HCT116 (cell line): ENCODE results near the gene ATP6V1E1. TPM values are rescaled to one million over a fixed set of nuclear protein-coding genes. Genes with fewer than 3 reads are reported as not detected.

Experiments used
- ATAC-seq: fragments of 200-7000 bp; cut with Tn5 transposase; 2 replicates; pipeline ENCODE4 v1.9.1; 2020; ENCODE audit warnings: mild to moderate bottlenecking, moderate library complexity
- BruUV-seq: library from RNA; stranded (reverse); fragments of 400-500 nt; replicated peaks from 2 replicates; lab custom pipeline; 2021; lab: Mats Ljungman, UMichigan
- CTCF ChIA-PET: fragments of 300-600 bp; sonication (Branson Sonifier 250); formaldehyde crosslinking; loops from one replicate; lab custom pipeline; 2021; ENCODE audit warnings: antibody characterized with exemption; lab: Charles Lee
- POLR2A ChIA-PET: fragments of 300-600, 350-600 bp; sonication (Branson Sonifier 250); formaldehyde crosslinking; loops from one replicate; lab custom pipeline; 2021; ENCODE audit warnings: antibody characterized with exemption; lab: Charles Lee
- RAD21 ChIA-PET, 2 experiments: fragments of 300-600 bp; sonication (Branson Sonifier 250); formaldehyde crosslinking; loops; one replicate each; lab custom pipeline; 2023; ENCODE audit warnings: low total read pairs in 2 of 2; ENCODE audit not compliant: uncharacterized antibody in 2 of 2, unreplicated experiment in 2 of 2, low non-redundant PET in 1 of 2; lab: Charles Lee
- DNase-seq: peaks from one replicate; pipeline ENCODE4 v3.0.0-alpha.2; 2010; ENCODE audit warnings: low read depth, low spot score
- H2AFZ ChIP-seq: fragments of 200-600 bp; shearing (Covaris generic), sonication (generic); 2 replicates; pipeline ENCODE4 v1.6.1; 2017; ENCODE audit warnings: low read depth, mixed run types, mixed read lengths, antibody characterized with exemption, low read length; ENCODE audit not compliant: poor library complexity, severe bottlenecking
- H3K27ac ChIP-seq: 2 replicates; pipeline ENCODE4 v1.5.1; 2012; ENCODE audit warnings: low read depth, low read length
- H3K27me3 ChIP-seq: fragments of 200-600 bp; sonication (generic); 2 replicates; pipeline ENCODE4 v1.6.1; 2016; ENCODE audit warnings: mixed run types, low read length, mixed read lengths; ENCODE audit not compliant: insufficient read depth
- H3K36me3 ChIP-seq, 2 experiments: fragments of 200-500 bp in 1 of 2; fragments of 200-600 bp in 1 of 2; sonication (Bioruptor generic) in 1 of 2; sonication (generic) in 1 of 2; 2 replicates each; pipeline versions ENCODE4 v1.5.1 to v1.6.1; 2014 to 2016; ENCODE audit warnings: low read length in 2 of 2, inconsistent platforms in 1 of 2, mixed read lengths in 1 of 2, mixed run types in 1 of 2; ENCODE audit not compliant: insufficient read depth in 2 of 2, control insufficient read depth in 1 of 2
- H3K4me1 ChIP-seq, 2 experiments: fragments of 200-600 bp in 1 of 2; sonication (generic) in 1 of 2; 2 replicates each; pipeline versions ENCODE4 v1.5.1 to v1.6.1; 2012 to 2017; ENCODE audit warnings: low read length in 2 of 2, inconsistent platforms in 1 of 2, mild to moderate bottlenecking in 1 of 2, mixed read lengths in 1 of 2, mixed run types in 1 of 2, moderate library complexity in 1 of 2; ENCODE audit not compliant: insufficient read depth in 2 of 2, control insufficient read depth in 1 of 2
- H3K4me2 ChIP-seq: fragments of 200-600 bp; sonication (generic); 2 replicates; pipeline ENCODE4 v1.6.1; 2017; ENCODE audit warnings: mixed run types, low read length, mixed read lengths
- H3K4me3 ChIP-seq, 2 experiments: fragments of 200-600 bp in 1 of 2; sonication (generic) in 1 of 2; replicated peaks in 1 of 2; 2 replicates each; pipeline ENCODE4 v1.5.1; 2011 to 2016; ENCODE audit warnings: low read length in 2 of 2, control low read depth in 1 of 2, low read depth in 1 of 2, mild to moderate bottlenecking in 1 of 2, mixed read lengths in 1 of 2, mixed run types in 1 of 2
- H3K79me2 ChIP-seq: fragments of 200-600 bp; sonication (generic); 2 replicates; pipeline ENCODE4 v1.6.1; 2017; ENCODE audit warnings: mild to moderate bottlenecking, mixed run types, low read length, moderate library complexity, mixed read lengths; ENCODE audit not compliant: insufficient read depth
- H3K9ac ChIP-seq: fragments of 200-600 bp; sonication (generic); 2 replicates; pipeline ENCODE4 v1.6.1; 2016; ENCODE audit warnings: low read length, mixed read lengths
- H3K9me2 ChIP-seq: fragments of 200-600 bp; sonication (generic), shearing (Covaris generic); 2 replicates; pipeline ENCODE4 v1.6.1; 2017; ENCODE audit warnings: mixed run types, mild to moderate bottlenecking, moderate library complexity; ENCODE audit not compliant: insufficient read depth
- H3K9me3 ChIP-seq, 2 experiments: fragments of 200-500 bp in 1 of 2; fragments of 200-600 bp in 1 of 2; sonication (Bioruptor generic) in 1 of 2; sonication (generic) in 1 of 2; 2 replicates each; pipeline ENCODE4 v1.6.1; 2014 to 2017; ENCODE audit warnings: low read length in 2 of 2, mixed read lengths in 2 of 2, inconsistent platforms in 1 of 2, low read depth in 1 of 2, mild to moderate bottlenecking in 1 of 2, mixed run types in 1 of 2, moderate library complexity in 1 of 2; ENCODE audit not compliant: control insufficient read depth in 1 of 2, insufficient read depth in 1 of 2
- H4K20me1 ChIP-seq: fragments of 200-600 bp; sonication (generic), shearing (Covaris generic); 2 replicates; pipeline ENCODE4 v1.6.1; 2017; ENCODE audit warnings: mixed run types, mild to moderate bottlenecking, moderate library complexity; ENCODE audit not compliant: insufficient read depth
- CBX3 ChIP-seq: IDR thresholded peaks from 2 replicates; pipeline ENCODE4 v1.6.1; 2012; ENCODE audit warnings: low read depth
- CEBPB ChIP-seq: IDR thresholded peaks from 2 replicates; pipeline ENCODE4 v1.6.1; 2012; ENCODE audit warnings: low read depth
- CTCF ChIP-seq, 3 experiments: fragments of 200-600 bp in 1 of 3; sonication (generic) in 1 of 3; IDR thresholded peaks in 2 of 3; conservative IDR thresholded peaks in 1 of 3; 2 replicates each; pipeline ENCODE4 v1.5.1; 2012 to 2017; ENCODE audit warnings: low read depth in 2 of 3, low read length in 2 of 3, antibody characterized with exemption in 1 of 3, borderline replicate concordance in 1 of 3, control low read depth in 1 of 3, mild to moderate bottlenecking in 1 of 3, mixed read lengths in 1 of 3, mixed run types in 1 of 3, moderate library complexity in 1 of 3; ENCODE audit not compliant: insufficient read depth in 1 of 3
- ELF1 ChIP-seq: IDR thresholded peaks from 2 replicates; pipeline ENCODE4 v1.6.1; 2012; ENCODE audit warnings: low read depth, borderline replicate concordance
- EZH2 ChIP-seq: fragments of 200-600 bp; sonication (generic); IDR thresholded peaks from 2 replicates; pipeline ENCODE4 v1.6.1; 2017; ENCODE audit warnings: antibody characterized with exemption, mixed run types
- EZH2phosphoT487 ChIP-seq: fragments of 200-600 bp; IDR thresholded peaks from 2 replicates; pipeline ENCODE4 v1.6.1; 2018; ENCODE audit warnings: antibody characterized with exemption, borderline replicate concordance
- REST ChIP-seq: IDR thresholded peaks from 2 replicates; pipeline ENCODE4 v1.6.1; 2012; ENCODE audit warnings: low read depth
- SP1 ChIP-seq: IDR thresholded peaks from 2 replicates; pipeline ENCODE4 v1.6.1; 2012; ENCODE audit warnings: low read depth
- TCF7L2 ChIP-seq: IDR thresholded peaks from 2 replicates; pipeline ENCODE4 v1.7.0; 2011; ENCODE audit warnings: borderline replicate concordance, inconsistent platforms; ENCODE audit not compliant: insufficient read depth, insufficient read length; ENCODE audit errors: extremely low read depth
- YY1 ChIP-seq: IDR thresholded peaks from 2 replicates; pipeline ENCODE4 v1.6.1; 2011; ENCODE audit warnings: low read length, low read depth, moderate library complexity, mild to moderate bottlenecking; ENCODE audit not compliant: insufficient replicate concordance; ENCODE audit errors: extremely low read depth
- ZBTB33 ChIP-seq: IDR thresholded peaks from 2 replicates; pipeline ENCODE4 v1.6.1; 2011; ENCODE audit warnings: mild to moderate bottlenecking, low read length, moderate library complexity; ENCODE audit not compliant: insufficient replicate concordance; ENCODE audit errors: extremely low read depth
- ZFX ChIP-seq: fragments of 450-650 bp; IDR thresholded peaks from 2 replicates; pipeline ENCODE4 v1.6.1; 2017
- ZNF274 ChIP-seq: fragments of 200-500 bp; sonication (Bioruptor generic); IDR thresholded peaks from 2 replicates; pipeline ENCODE4 v1.6.1; 2014; ENCODE audit warnings: mild to moderate bottlenecking, low read depth, low read length, inconsistent platforms
- intact Hi-C: fragments of 100-400 bp; cut with micrococcal nuclease; formaldehyde crosslinking; loops from 2 replicates; pipeline ENCODE4 v1.10.0; 2022
- total RNA-seq: library from RNA; stranded (reverse); gene quantifications from one replicate; pipeline ENCODE4 v1.2.1, GENCODE V29; 2021; ENCODE audit not compliant: unreplicated experiment

The ATP6V1E1 gene
- total RNA-seq, 1 experiment from 2014 or later: 107 TPM

- ATAC-seq (no peak), DNase-seq (no peak)
- Histone ChIP-seq H3K4me3 (no peak overlapping the region), H3K9me3 (no peaks in the 10 kb centered on the region), H3K27ac (no peak overlapping the region), H3K9ac (no peak overlapping the region), H4K20me1 (no peaks in the 10 kb centered on the region), H3K79me2 (no peaks in the 10 kb centered on the region), H2AFZ (no peak overlapping the region), H3K9me2 (no peaks in the 10 kb centered on the region), H3K4me1 (no peaks in the 10 kb centered on the region), H3K36me3 (peaks cover 0 to 4% of the 10 kb centered on the region in 2 experiments; a peak in 1 of 4 replicates), H3K27me3 (no peaks in the 10 kb centered on the region), H3K4me2 (no peak overlapping the region)
- intact Hi-C loops: no loop called here
- ChIA-PET RAD21 (no interaction called here), POLR2A (no interaction called here), CTCF (no interaction called here)
- BruUV-seq: no TSS peak
- no peak for TF ChIP-seq TCF7L2
- no peak for TF ChIP-seq ZNF274
- TF ChIP-seq EZH2phosphoT487: no peak
Measured at GRCh38 chr22:17549183-17549582, 79.4 kb downstream of the ATP6V1E1 start.

GRCh38 chr22:17548756-17549035 lies 79.9 kb downstream of the ATP6V1E1 start:
- intact Hi-C loops: no loop called here
- CTCF ChIA-PET: no interaction called here
- Histone ChIP-seq H3K9ac (no peak overlapping the region), H3K27ac (no peak overlapping the region), H3K79me2 (no peaks in the 10 kb centered on the region), H3K36me3 (peaks cover 0 to 4% of the 10 kb centered on the region in 2 experiments; a peak in 1 of 4 replicates), H3K4me3 (no peak overlapping the region), H3K4me2 (no peak overlapping the region), H3K4me1 (no peaks in the 10 kb centered on the region), H3K9me3 (no peaks in the 10 kb centered on the region), H4K20me1 (no peaks in the 10 kb centered on the region), H2AFZ (no peak overlapping the region), H3K27me3 (no peaks in the 10 kb centered on the region), H3K9me2 (no peaks in the 10 kb centered on the region)
- POLR2A ChIA-PET: no interaction called here
- DNase-seq (no peak), ATAC-seq (no peak)
- no TSS peak for BruUV-seq
- RAD21 ChIA-PET: no interaction called here
- TF ChIP-seq EZH2 (no peak), CEBPB (no peak), EZH2phosphoT487 (no peak), YY1 (no peak), CBX3 (no peak), CTCF (IDR thresholded peaks at IDR 0.05 in 2 of 3, conservative IDR thresholded peaks at IDR 0.05 in 1 of 3; ENCODE audit: borderline replicate concordance in 1 of 3, insufficient read depth in 1 of 3, low read depth in 2 of 3, low read length in 2 of 3) (no peak), ZFX (no peak), ELF1 (no peak), REST (no peak), ZBTB33 (no peak), SP1 (no peak)
